Esophagus muscularis mucosa (tissue), 4 donors: Measurements from ENCODE around the gene ASB2.

ENCODE experiments used
- CTCF ChIP-seq, 3 experiments: fragments of 200-600 bp in 2 of 3; fragments of 450-650 bp in 1 of 3; sonication (generic) in 2 of 3; IDR thresholded peaks; one replicate each; pipeline ENCODE4 v1.5.1; 2017 to 2019; ENCODE audit warnings: antibody characterized with exemption in 3 of 3, mild to moderate bottlenecking in 2 of 3, moderate library complexity in 1 of 3
- EP300 ChIP-seq: sonication (generic); formaldehyde crosslinking; IDR thresholded peaks from one replicate; pipeline ENCODE4 v1.6.1; 2017; ENCODE audit warnings: antibody characterized with exemption
- POLR2A ChIP-seq: fragments of 450-650 bp; IDR thresholded peaks from one replicate; pipeline ENCODE4 v1.6.1; 2017; ENCODE audit warnings: antibody characterized with exemption, moderate library complexity, mild to moderate bottlenecking, low read depth
- POLR2AphosphoS5 ChIP-seq, 2 donors: sonication (generic); formaldehyde crosslinking; IDR thresholded peaks; one replicate each; pipeline ENCODE4 v1.6.1; 2017; ENCODE audit warnings: antibody characterized with exemption in 2 of 2

- TF ChIP-seq EP300, result no peak
- no peak for TF ChIP-seq POLR2AphosphoS5 (IDR thresholded peaks at IDR 0.05)
- no peak for TF ChIP-seq CTCF (IDR thresholded peaks at IDR 0.05)
- no peak for TF ChIP-seq POLR2A
These were observed 43.0 kb upstream of the ASB2 start for GRCh38 chr14:94019329-94019728.
